OCI-LY7 (cell line): ENCODE measurements around the gene UNC50.

Experiments used
- CTCF ChIP-seq: fragments of 200-600 bp; sonication (generic); conservative IDR thresholded peaks from 2 replicates; pipeline ENCODE4 v1.5.1; 2014; ENCODE audit warnings: mild to moderate bottlenecking, antibody characterized with exemption, low read length, moderate library complexity, mixed read lengths
- EZH2phosphoT487 ChIP-seq: fragments of 200-600 bp; sonication (generic); IDR thresholded peaks from 2 replicates; pipeline ENCODE4 v1.6.1; 2018; ENCODE audit warnings: low read depth, borderline replicate concordance, mild to moderate bottlenecking, mixed run types, antibody characterized with exemption, low read length, moderate library complexity, mixed read lengths

GRCh38 chr2:98578231-98578630, 30.2 kb upstream of the UNC50 start:
- no peak for TF ChIP-seq CTCF
- no peak for TF ChIP-seq EZH2phosphoT487
